WI38 (cell line): ENCODE results near the gene CRPPA.

Experiments
- H3K4me3 ChIP-seq: 2 replicates; pipeline ENCODE4 v1.5.1; 2011; ENCODE audit warnings: low read depth, mild to moderate bottlenecking, control low read depth, low read length
- CTCF ChIP-seq: IDR thresholded peaks from 2 replicates; pipeline ENCODE4 v1.5.1; 2012; ENCODE audit warnings: low read depth, mild to moderate bottlenecking, control low read depth, low read length

CRPPA gene

GRCh38 chr7:16412274-16413254, 8.8 kb downstream of the CRPPA start:
- H3K4me3 ChIP-seq: no peak overlapping the region
- no peak for TF ChIP-seq CTCF

- no peak overlapping the region for H3K4me3 ChIP-seq
- no peak for TF ChIP-seq CTCF
These were observed 9.9 kb downstream of the CRPPA start for GRCh38 chr7:16411391-16411790.

- H3K4me3 ChIP-seq: no peak overlapping the region
- TF ChIP-seq CTCF: no peak
These were observed 11.6 kb downstream of the CRPPA start for GRCh38 chr7:16409777-16410176.

GRCh38 chr7:16404636-16405035, 16.7 kb downstream of the CRPPA start:
- no peak overlapping the region for H3K4me3 ChIP-seq
- no peak for TF ChIP-seq CTCF

GRCh38 chr7:16403475-16403874, 17.9 kb downstream of the CRPPA start:
- TF ChIP-seq CTCF: no peak
- H3K4me3 ChIP-seq: no peak overlapping the region

- no peak for TF ChIP-seq CTCF
- H3K4me3 ChIP-seq: no peak overlapping the region
These were observed 18.4 kb downstream of the CRPPA start for GRCh38 chr7:16402940-16403339.

- H3K4me3 ChIP-seq: no peak overlapping the region
- TF ChIP-seq CTCF: no peak
These were observed 19.2 kb downstream of the CRPPA start for GRCh38 chr7:16402091-16402490.
